GM12878 (cell line): ENCODE measurements around the gene VWA8. TPM values are rescaled to one million over a fixed set of nuclear protein-coding genes. Genes with fewer than 3 reads are reported as not detected.

Experiments
- ATAC-seq: fragments of 200-7000 bp; cut with Tn5 transposase; 3 replicates; pipeline ENCODE4 v1.9.1; 2020; ENCODE audit warnings: mild to moderate bottlenecking, moderate library complexity
- BruUV-seq: library from RNA; stranded (reverse); fragments of 400-500 nt; replicated peaks from 2 replicates; lab custom pipeline; 2021; lab: Mats Ljungman, UMichigan
- CTCF ChIA-PET: fragments of 300-600 bp; sonication (Branson Sonifier 250); formaldehyde crosslinking; extraction: SDS; loops from one replicate; lab custom pipeline; 2021; ENCODE audit warnings: inconsistent platforms; lab: Yijun Ruan, JAX
- POLR2A ChIA-PET: fragments of 350-600 bp; formaldehyde crosslinking; extraction: SDS; loops from one replicate; lab custom pipeline; 2021; ENCODE audit warnings: inconsistent platforms; lab: Charles Lee
- RAD21 ChIA-PET: fragments of 300-600 bp; sonication (Branson Sonifier 250); formaldehyde crosslinking; loops from one replicate; lab custom pipeline; 2023; ENCODE audit warnings: antibody characterized with exemption; ENCODE audit not compliant: unreplicated experiment; lab: Charles Lee
- SMC1A ChIA-PET: fragments of 300-600 bp; sonication (Branson Sonifier 250); formaldehyde crosslinking; loops from one replicate; lab custom pipeline; 2023; ENCODE audit not compliant: unreplicated experiment, uncharacterized antibody; lab: Charles Lee
- DNase-seq: peaks from one replicate; pipeline ENCODE4 v3.0.0-alpha.2; 2011; ENCODE audit warnings: low read depth, low spot score
- FAIRE-seq: peaks from 3 replicates; lab custom pipeline; 2011; peaks lifted over from hg19 to GRCh38; lab: Jason Lieb, UNC
- H2AFZ ChIP-seq: 2 replicates; pipeline ENCODE4 v1.6.0; 2011; ENCODE audit warnings: low read depth, low read length, control low read depth; ENCODE audit not compliant: control insufficient read depth
- H3K27ac ChIP-seq: 2 replicates; pipeline ENCODE4 v1.5.1; 2011; ENCODE audit warnings: control low read depth; ENCODE audit not compliant: control insufficient read depth, insufficient read depth
- H3K27me3 ChIP-seq, 2 experiments: replicated peaks in 1 of 2; 2 replicates each; pipeline versions ENCODE4 v1.6.0 to v1.6.1; 2011; ENCODE audit warnings: low read length in 1 of 2; ENCODE audit not compliant: control insufficient read depth in 2 of 2, insufficient read depth in 2 of 2
- H3K36me3 ChIP-seq, 2 experiments: 2 replicates each; pipeline ENCODE4 v1.5.1; 2011; ENCODE audit warnings: low read length in 1 of 2; ENCODE audit not compliant: control insufficient read depth in 2 of 2, insufficient read depth in 2 of 2
- H3K4me1 ChIP-seq: 2 replicates; pipeline ENCODE4 v1.6.1; 2011; ENCODE audit warnings: mild to moderate bottlenecking, low read length, moderate library complexity, mixed read lengths; ENCODE audit not compliant: control insufficient read depth, insufficient read depth
- H3K4me2 ChIP-seq: 2 replicates; pipeline ENCODE4 v1.6.0; 2011; ENCODE audit warnings: control low read depth; ENCODE audit not compliant: control insufficient read depth, insufficient read depth
- H3K4me3 ChIP-seq: fragments of 200-600 bp; sonication (generic); 2 replicates; pipeline ENCODE4 v1.5.1; 2016
- H3K79me2 ChIP-seq: 2 replicates; pipeline ENCODE4 v1.6.0; 2011; ENCODE audit warnings: low read length; ENCODE audit not compliant: control insufficient read depth, insufficient read depth
- H3K9ac ChIP-seq: 2 replicates; pipeline ENCODE4 v1.8.0; 2011; ENCODE audit warnings: low read length, control low read depth, mixed read lengths; ENCODE audit not compliant: control insufficient read depth, insufficient read depth
- H3K9me3 ChIP-seq: replicated peaks from 3 replicates; pipeline ENCODE4 v1.5.1; 2011; ENCODE audit warnings: mild to moderate bottlenecking, low read length; ENCODE audit not compliant: control insufficient read depth, insufficient read depth
- H4K20me1 ChIP-seq: 2 replicates; pipeline ENCODE4 v1.6.0; 2011; ENCODE audit not compliant: control insufficient read depth, insufficient read depth
- ATF7 ChIP-seq: fragments of 450-650 bp; IDR thresholded peaks from 2 replicates; pipeline ENCODE4 v1.6.1; 2016; ENCODE audit warnings: low read depth, mild to moderate bottlenecking
- BCLAF1 ChIP-seq: fragments of 450-650 bp; IDR thresholded peaks from 2 replicates; pipeline ENCODE4 v1.6.1; 2017; ENCODE audit warnings: antibody characterized with exemption, mild to moderate bottlenecking, moderate library complexity
- E2F4 ChIP-seq: IDR thresholded peaks from 2 replicates; pipeline ENCODE4 v1.6.1; 2012; ENCODE audit warnings: low read depth, low read length, improper control_type of control experiment
- E2F8 ChIP-seq: fragments of 450-650 bp; IDR thresholded peaks from 2 replicates; pipeline ENCODE4 v1.6.1; 2018; ENCODE audit warnings: mild to moderate bottlenecking, low read depth, moderate library complexity; ENCODE audit not compliant: partially characterized antibody
- EZH2 ChIP-seq: IDR thresholded peaks from 2 replicates; pipeline ENCODE4 v1.6.1; 2012; ENCODE audit warnings: low read depth, mild to moderate bottlenecking, control low read depth, inconsistent platforms, low read length, borderline replicate concordance; ENCODE audit not compliant: control insufficient read depth
- IKZF1 ChIP-seq: fragments of 450-650 bp; conservative IDR thresholded peaks from 2 replicates; pipeline ENCODE4 v1.6.1; 2017; ENCODE audit warnings: antibody characterized with exemption, mild to moderate bottlenecking
- NFXL1 ChIP-seq: fragments of 450-650 bp; IDR thresholded peaks from 2 replicates; pipeline ENCODE4 v1.6.1; 2017; ENCODE audit warnings: antibody characterized with exemption, mild to moderate bottlenecking, borderline replicate concordance
- NRF1 ChIP-seq: conservative IDR thresholded peaks from 2 replicates; pipeline ENCODE4 v1.6.1; 2011; ENCODE audit warnings: mild to moderate bottlenecking, low read depth, low read length, improper control_type of control experiment
- PAX8 ChIP-seq: fragments of 450-650 bp; IDR thresholded peaks from 2 replicates; pipeline ENCODE4 v1.6.1; 2017; ENCODE audit warnings: mild to moderate bottlenecking, moderate library complexity
- RB1 ChIP-seq: fragments of 450-650 bp; formaldehyde crosslinking; IDR thresholded peaks from 2 replicates; pipeline ENCODE4 v1.6.1; 2017; ENCODE audit warnings: mild to moderate bottlenecking, borderline replicate concordance
- RBBP5 ChIP-seq: fragments of 200-600 bp; sonication (generic); conservative IDR thresholded peaks from 2 replicates; pipeline ENCODE4 v1.6.1; 2016
- SMARCA5 ChIP-seq: fragments of 450-650 bp; IDR thresholded peaks from 2 replicates; pipeline ENCODE4 v1.6.1; 2017; ENCODE audit warnings: mild to moderate bottlenecking
- TCF7 ChIP-seq: IDR thresholded peaks from 2 replicates; pipeline ENCODE4 v1.6.1; 2014; ENCODE audit warnings: antibody characterized with exemption, borderline replicate concordance
- WRNIP1 ChIP-seq: IDR thresholded peaks from 2 replicates; pipeline ENCODE4 v1.6.1; 2011; ENCODE audit warnings: low read depth, low read length, improper control_type of control experiment, borderline replicate concordance
- YY1 ChIP-seq: IDR thresholded peaks from 2 replicates; pipeline ENCODE4 v1.6.1; 2011; ENCODE audit warnings: low read depth, mild to moderate bottlenecking, low read length
- WGBS: methylation state at CpG from one replicate; pipeline ENCODE4 v1.1.6; 2016; ENCODE audit warnings: low lambda C conversion rate; ENCODE audit not compliant: insufficient replicate concordance, insufficient coverage; ENCODE audit errors: missing lambda C conversion rate; 5-methylcytosine and 5-hydroxymethylcytosine counted together
- in situ Hi-C: fragments of 300-500 bp; cut with MboI; formaldehyde crosslinking; loops from 9 replicates; pipeline ENCODE4 v1.14.3; 2018; ENCODE audit warnings: mixed read lengths
- intact Hi-C: fragments of 100-400 bp; cut with micrococcal nuclease; formaldehyde crosslinking; loops from one replicate; pipeline ENCODE4 v1.14.2; 2022; ENCODE audit not compliant: unreplicated experiment
- polyA plus RNA-seq, 11 experiments: library from polyadenylated mRNA; depleted of rRNA in 4 of 11; unstranded in 6 of 11; stranded (reverse) in 5 of 11; fragments of >200 nt; fragmentation: Nextera tagmentation in 4 of 11; fragmentation: Illumina TruSeq in 1 of 11; extraction: Ambion mirVana in 4 of 11; extraction: Trizol in 1 of 11; gene quantifications; 1 replicate in 1 of 11; 2 replicates in 10 of 11; pipeline versions ENCODE4 v1.2.1 to v1.2.3, GENCODE V29; 2011 to 2016; ENCODE audit warnings: inconsistent platforms in 2 of 11, missing spikeins in 2 of 11, low read depth in 1 of 11
- total RNA-seq, 4 experiments: library from RNA; depleted of rRNA in 3 of 4; stranded (reverse); fragments of >200 nt in 3 of 4; fragmentation: Illumina TruSeq in 1 of 4; extraction: Trizol in 1 of 4; gene quantifications; 2 replicates each; pipeline versions ENCODE4 v1.2.1 to v1.2.3, GENCODE V29; 2013 to 2021

VWA8 gene
- total and polyA plus RNA-seq, 10 of the 15 experiments (the other 5 are each of a cell fraction or from before 2014, with no cell fraction given) = 3.0 to 21.8 (median 13.5) TPM

- ATAC-seq = peak; percentile 99
- Histone ChIP-seq H3K9me3 (no peaks in the 10 kb centered on the region), H2AFZ (0 out of 2 replicates have a peak overlapping the region, but pooled peaks have one; percentile 8), H4K20me1 (no peaks in the 10 kb centered on the region), H3K36me3 (no peaks in the 10 kb centered on the region), H3K27me3 (no peaks in the 10 kb centered on the region), H3K4me2 (no peak overlapping the region), H3K4me1 (no peaks in the 10 kb centered on the region), H3K4me3 (no peak overlapping the region), H3K27ac (no peak overlapping the region), H3K79me2 (no peaks in the 10 kb centered on the region), H3K9ac (no peak overlapping the region)
- WGBS = 8% methylated on average over 1 of the region's 1 CpG
- BruUV-seq = no TSS peak
- FAIRE-seq = peak; percentile 92
- peak; percentile 60 for DNase-seq
- ChIA-PET RAD21 (interaction anchor here (0.7 to 4.1 kb wide), 40 partner anchors 11 to 810 kb away, joined by 3 to 72 read pairs (median 4); partner anchors contain the start of gene VWA8), SMC1A (interaction anchor here (0.6 to 4.4 kb wide), 64 partner anchors 10 to 662 kb away, joined by 3 to 115 read pairs (median 4); no protein-coding TSS in a partner anchor), POLR2A (interaction anchor here (0.6 to 1.0 kb wide), 2 partner anchors 107 to 444 kb away, joined by 3 read pairs; no protein-coding TSS in a partner anchor), CTCF (interaction anchor here (0.6 to 7.5 kb wide), 78 partner anchors 10 to 677 kb away, joined by 3 to 150 read pairs (median 4); partner anchors contain the start of gene VWA8)
- in situ Hi-C loops = loop anchor here (5.0 kb wide), 2 partner anchors 444 to 544 kb away; no protein-coding TSS in a partner anchor
- intact Hi-C loops = loop anchor here (1.0 to 5.0 kb wide), 2 partner anchors 442 to 549 kb away; no protein-coding TSS in a partner anchor
- TF ChIP-seq RB1 (no peak), ATF7 (no peak), E2F4 (no peak), YY1 (0 out of 2 replicates have a peak, but pooled peaks have one; percentile 30), BCLAF1 (no peak), IKZF1 (no peak), EZH2 (no peak), WRNIP1 (no peak), NRF1 (no peak), NFXL1 (no peak), TCF7 (no peak), SMARCA5 (no peak), E2F8 (no peak), RBBP5 (no peak), PAX8 (no peak)
Observed at GRCh38 chr13:41668130-41668757, 292.7 kb downstream of the VWA8 start.
